Measurements from ENCODE around the gene SERPINI1.

SERPINI1 gene

DNA sequence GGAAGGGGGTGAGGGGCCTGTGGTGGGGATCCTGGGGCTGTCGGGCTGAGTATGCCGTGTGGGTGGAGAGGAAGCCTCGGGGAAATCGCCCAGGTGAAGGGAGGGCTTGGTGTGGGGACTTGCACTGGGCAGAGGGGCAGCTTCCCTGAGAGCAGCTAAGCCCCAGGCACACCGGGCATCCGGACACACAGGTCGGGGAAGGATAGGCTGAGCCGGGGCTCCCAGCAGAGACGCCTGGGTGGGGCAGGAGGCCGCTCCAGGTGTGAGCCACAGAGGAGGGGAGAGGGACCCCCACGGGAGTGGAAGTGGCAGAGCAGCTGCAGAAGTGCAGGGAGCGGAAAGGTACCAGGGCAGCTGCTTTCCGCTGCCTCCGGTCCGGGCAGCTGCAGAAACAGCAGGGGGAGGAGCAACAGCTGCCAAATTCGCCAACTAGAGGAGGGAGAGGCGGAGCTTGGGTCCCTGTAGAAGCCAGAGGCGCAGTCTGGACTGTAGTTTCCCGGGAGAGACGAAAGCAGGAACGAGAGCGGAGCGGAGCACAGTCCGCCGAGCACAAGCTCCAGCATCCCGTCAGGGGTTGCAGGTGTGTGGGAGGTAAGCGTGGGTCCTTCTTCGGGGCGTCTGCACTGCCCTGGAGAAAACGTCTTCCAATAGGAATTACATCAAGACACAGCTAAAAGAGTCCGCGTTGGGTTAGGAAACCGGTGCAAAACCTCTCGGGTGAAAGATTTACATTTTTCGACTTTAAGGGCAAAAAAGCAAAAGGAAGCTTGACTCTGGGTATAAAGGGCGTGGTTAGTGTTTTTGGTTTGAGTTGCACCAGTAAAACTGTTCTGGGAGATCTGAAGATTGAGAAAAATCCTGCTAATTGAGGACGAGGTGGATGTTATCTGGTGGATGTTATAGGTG is at the start of gene SERPINI1:
Gene SERPINI1 (plus strand): TSS at position 489 of the 906 bp plus-strand sequence. CDS start 53,408 bp downstream, outside the sequence.
- peak; percentile 31 to 68 (median 55) for DNase-seq (ENCODE audit: low read depth in 2 of 3, low spot score in 2 of 3)

GRCh38 chr3:167691366-167691765 is 44.2 kb upstream of the SERPINI1 start:
- peak in 1 of 3 experiments; percentile 1 for DNase-seq (ENCODE audit: low read depth in 2 of 3, low spot score in 2 of 3)

GRCh38 chr3:167694121-167694520 is 41.4 kb upstream of the SERPINI1 start:
- DNase-seq (ENCODE audit: low read depth in 2 of 3, low spot score in 2 of 3) = no peak

- DNase-seq (ENCODE audit: low read depth in 2 of 3, low spot score in 2 of 3) = no peak
Observed at GRCh38 chr3:167700046-167700445, 35.5 kb upstream of the SERPINI1 start.

- no peak for DNase-seq (ENCODE audit: low read depth in 2 of 3, low spot score in 2 of 3)
Observed at GRCh38 chr3:167700926-167701325, 34.6 kb upstream of the SERPINI1 start.

GRCh38 chr3:167705840-167706239 is 29.7 kb upstream of the SERPINI1 start:
- no peak for DNase-seq (ENCODE audit: low read depth in 2 of 3, low spot score in 2 of 3)

GRCh38 chr3:167709690-167710089 is 25.8 kb upstream of the SERPINI1 start:
- DNase-seq (ENCODE audit: low read depth in 2 of 3, low spot score in 2 of 3) = no peak

GRCh38 chr3:167710552-167710951 is 25.0 kb upstream of the SERPINI1 start:
- DNase-seq (ENCODE audit: low read depth in 2 of 3, low spot score in 2 of 3) = no peak

DNA sequence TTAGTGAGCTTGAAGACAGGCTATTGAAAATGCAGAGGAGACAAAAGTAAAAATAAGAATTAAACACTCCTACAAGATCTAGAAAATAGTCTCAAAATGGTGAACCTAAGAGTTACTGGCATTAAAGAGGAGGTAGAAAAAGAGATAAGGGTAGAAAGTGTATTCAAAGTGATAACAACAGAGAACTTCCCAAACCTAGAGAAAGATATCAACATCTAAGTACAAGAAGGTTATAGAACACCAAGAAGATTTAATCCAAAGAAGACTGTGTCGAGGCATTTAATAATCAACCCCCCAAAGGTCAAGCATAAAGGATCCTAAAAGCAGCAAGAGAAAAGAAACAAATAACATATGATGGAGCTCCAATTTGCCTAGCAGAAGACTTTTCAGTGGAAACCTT is 24.1 kb upstream of the SERPINI1 start:
- DNase-seq (ENCODE audit: low read depth in 2 of 3, low spot score in 2 of 3) = no peak

DNA sequence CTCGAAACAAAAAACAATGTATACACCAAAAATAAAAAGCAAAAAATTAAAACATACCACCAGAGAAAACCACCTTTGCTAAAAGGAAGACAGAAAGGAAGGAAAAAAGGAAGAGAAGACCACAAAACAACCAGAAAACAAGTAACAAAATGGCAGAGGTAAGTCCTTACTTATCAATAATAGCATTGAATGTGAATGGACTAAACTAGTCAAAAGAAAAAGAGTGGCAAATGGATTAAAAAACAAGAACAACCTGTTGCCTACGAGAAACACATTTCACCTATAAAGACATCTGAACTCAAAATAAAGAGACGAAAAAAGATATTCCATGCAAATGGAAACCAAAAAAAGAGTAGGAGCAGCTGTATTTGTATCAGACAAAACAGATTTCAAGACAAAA is 23.1 kb upstream of the SERPINI1 start:
- DNase-seq (ENCODE audit: low read depth in 2 of 3, low spot score in 2 of 3) = no peak

DNA sequence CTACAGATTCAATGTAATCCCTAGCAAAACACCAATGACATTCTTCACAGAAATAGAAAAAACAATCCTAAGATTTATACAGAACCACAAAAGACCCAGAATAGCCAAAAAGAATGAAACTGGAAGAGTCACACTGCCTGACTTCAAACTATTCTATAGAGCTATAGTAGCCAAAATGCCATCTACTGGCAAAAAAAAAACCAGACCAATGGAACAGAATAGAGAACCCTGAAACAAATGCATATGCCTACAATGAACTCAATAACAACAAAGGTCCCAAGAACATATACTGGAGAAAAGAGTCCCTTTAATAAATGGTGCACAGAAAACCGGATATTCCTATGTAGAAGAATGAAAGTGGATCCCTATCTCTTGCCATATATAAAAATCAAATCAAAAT is 20.6 kb upstream of the SERPINI1 start:
- DNase-seq (ENCODE audit: low read depth in 2 of 3, low spot score in 2 of 3) = no peak

DNA sequence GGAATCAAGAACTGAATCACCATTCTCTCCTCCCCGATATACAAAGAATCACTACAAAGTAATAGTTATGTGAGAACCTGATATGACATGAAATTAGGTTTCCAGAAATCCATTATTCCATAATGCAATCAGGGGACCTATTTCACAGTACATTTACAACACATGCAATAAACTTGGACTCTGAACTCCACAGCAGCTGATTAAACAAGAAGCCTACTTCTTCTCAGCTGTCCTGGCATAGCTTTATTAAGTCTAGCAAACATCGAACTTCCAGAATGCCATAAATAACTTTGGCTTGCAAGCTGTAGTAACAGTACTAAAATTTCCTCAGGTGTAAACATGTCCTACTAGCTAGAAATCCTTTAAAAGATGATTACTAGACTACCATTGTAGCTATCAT is 18.6 kb upstream of the SERPINI1 start:
- DNase-seq (ENCODE audit: low read depth in 2 of 3, low spot score in 2 of 3) = no peak

- DNase-seq (ENCODE audit: low read depth in 2 of 3, low spot score in 2 of 3) = no peak
Observed at GRCh38 chr3:167718582-167718981, 16.9 kb upstream of the SERPINI1 start.

DNA sequence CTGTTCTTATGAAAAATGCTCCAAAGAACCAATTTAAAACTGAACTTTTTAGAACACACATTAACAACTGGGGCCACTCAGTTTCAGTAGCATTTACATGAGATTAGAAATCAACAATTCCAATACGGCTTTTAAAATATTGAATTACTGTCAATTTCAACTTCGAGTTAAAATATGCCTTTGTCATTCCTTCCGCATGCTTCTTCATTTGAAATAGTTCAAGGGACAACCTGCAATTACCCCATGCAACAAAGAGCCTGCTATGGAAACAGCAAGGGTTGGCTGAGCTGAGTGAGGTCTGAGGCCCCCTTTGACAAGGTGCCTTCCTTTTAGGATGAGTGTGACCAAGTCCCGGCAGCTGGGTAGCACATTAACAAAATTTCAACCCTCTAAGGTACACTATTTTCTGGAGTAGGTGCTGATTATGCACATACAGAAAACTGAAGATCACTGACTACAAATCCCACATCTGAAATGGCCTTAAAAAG is 12.5 kb upstream of the SERPINI1 start:
- DNase-seq (ENCODE audit: low read depth in 2 of 3, low spot score in 2 of 3) = no peak

DNA sequence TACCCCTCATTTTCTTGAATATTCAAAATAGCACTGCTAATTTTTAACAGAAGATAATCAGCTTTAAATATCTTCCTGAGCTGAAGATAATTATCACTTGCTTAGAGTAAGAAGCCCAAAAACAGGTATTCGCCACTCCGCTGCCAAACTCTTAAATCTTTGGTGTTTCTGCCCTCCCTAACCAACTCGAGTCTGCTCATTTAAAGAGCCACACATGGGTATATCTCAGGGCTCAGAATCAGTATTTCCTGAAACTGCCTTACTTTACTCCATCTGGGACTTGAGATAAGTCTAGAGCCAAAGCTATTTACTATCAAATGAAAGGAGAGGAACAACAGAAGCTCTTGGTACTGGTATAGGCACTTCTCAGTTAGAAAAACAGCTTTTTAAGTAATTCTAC is 11.6 kb upstream of the SERPINI1 start:
- DNase-seq (ENCODE audit: low read depth in 2 of 3, low spot score in 2 of 3) = no peak

- DNase-seq (ENCODE audit: low read depth in 2 of 3, low spot score in 2 of 3) = no peak
Observed at GRCh38 chr3:167728176-167728575, 7.3 kb upstream of the SERPINI1 start.

DNA sequence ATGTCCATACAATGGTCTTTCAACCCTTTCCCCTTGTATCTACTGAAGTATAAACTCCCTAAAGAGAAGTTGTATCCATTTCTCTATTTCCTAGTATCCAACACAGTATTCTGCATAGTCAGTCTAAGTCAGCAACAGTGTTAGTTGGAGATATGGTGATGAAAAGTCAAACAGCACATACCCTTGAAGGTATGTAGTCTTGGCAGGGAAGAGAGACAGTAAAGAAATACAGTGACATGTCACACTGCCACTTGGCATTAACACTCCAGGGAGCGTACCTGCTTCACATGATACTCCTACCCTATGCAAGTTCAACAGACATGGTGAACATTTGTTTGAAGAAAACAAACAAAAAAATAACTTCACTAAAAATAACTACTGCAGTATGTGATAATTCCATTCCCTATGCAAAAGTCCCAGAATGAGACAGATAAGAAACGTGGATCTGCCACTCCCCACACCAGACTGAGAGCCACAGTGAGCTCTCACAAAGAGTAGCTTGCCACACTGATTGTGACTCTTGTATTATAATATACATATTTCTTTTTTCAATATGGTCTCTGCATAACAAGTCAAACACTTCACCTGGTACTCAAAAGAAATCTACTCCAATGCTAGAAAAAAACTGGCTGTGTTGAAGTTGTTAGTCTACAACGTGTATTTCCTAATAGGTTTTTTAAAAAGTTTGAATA is 6.7 kb upstream of the SERPINI1 start:
- no peak for DNase-seq (ENCODE audit: low read depth in 2 of 3, low spot score in 2 of 3)

DNA sequence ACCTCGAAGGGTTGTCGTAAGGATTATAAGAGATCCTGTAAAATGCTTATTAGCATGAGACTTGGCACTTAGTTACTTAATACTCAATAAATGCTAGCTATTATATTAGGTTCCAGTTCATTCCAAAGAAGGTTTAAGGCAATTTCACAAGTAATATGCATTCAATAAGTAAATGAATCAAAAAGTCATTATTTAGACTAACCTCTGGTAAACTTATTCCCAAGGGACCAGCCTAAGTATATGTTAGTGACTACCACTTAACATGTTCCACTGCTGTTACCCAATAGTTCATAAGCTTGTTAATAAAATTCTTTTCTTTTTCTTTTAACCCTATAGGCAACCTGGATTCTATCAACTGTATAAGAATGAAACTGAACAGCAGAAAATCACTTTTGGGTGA is 5.9 kb upstream of the SERPINI1 start:
- DNase-seq (ENCODE audit: low read depth in 2 of 3, low spot score in 2 of 3) = no peak

DNA sequence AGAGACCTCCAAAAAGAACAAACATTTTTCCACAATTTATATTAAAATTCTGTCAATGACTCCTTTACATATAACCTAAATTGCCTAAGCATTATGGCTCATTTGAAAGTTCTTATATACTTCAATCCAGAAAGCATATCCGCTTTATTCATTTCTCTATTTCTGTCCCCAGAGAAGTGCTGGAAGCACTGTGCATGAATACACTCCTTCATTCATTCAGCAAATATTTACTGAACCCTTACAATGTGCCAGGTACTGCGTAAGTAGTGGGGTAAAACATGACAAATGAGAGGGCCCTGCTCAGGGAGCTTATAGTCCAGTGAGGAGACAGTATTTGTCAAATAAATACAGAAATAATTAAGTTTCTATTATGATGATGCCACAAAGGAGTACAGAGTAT is 4.1 kb upstream of the SERPINI1 start:
- no peak for DNase-seq (ENCODE audit: low read depth in 2 of 3, low spot score in 2 of 3)

GRCh38 chr3:167732313-167733065 is 3.0 kb upstream of the SERPINI1 start:
- no peak for DNase-seq (ENCODE audit: low read depth in 2 of 3, low spot score in 2 of 3)

DNA sequence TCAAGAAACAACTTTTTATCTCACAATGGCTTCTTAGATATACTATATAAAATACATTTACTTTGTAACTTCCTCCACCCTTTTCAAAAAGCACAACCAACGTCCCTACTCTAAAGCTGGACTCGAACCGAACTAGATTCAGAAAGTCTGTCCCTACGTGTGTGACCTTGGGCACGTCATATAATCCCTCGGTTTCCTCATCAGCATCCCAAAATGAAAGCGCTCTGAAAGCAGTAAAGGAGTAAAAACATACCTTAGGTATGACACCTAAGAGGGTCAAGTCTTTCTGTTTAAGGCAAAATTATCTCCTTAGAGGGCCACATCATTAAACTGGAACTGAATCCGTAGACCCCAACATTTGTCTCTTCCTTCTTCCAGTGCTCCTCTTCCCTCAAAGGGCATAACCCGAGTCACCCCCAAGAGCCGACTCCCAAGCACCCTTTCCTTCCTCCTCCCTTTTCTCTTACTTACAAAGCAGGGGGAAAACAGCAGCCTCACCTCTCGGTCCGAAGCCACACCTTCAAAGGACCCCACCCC is 1.5 kb upstream of the SERPINI1 start:
- no peak for DNase-seq (ENCODE audit: low read depth in 2 of 3, low spot score in 2 of 3)

All from activated CD8-positive, alpha-beta memory T cell treated with anti-CD3 and anti-CD28 coated beads for 48 hours (primary cell).